Left ventricle myocardium inferior (tissue), 1 donor: ENCODE measurements around the gene SF1. TPM values are rescaled to one million over a fixed set of nuclear protein-coding genes. Genes with fewer than 3 reads are reported as not detected.

ENCODE experiments used
- DNase-seq: peaks from one replicate; pipeline ENCODE4 v3.0.0-alpha.2; 2020
- H3K27ac ChIP-seq: fragments of 200-600 bp; replicated peaks from 2 replicates; pipeline ENCODE4 v1.8.0; 2021
- H3K27me3 ChIP-seq: fragments of 200-600 bp; 2 replicates; pipeline ENCODE4 v1.8.0; 2021; ENCODE audit warnings: low read depth
- H3K36me3 ChIP-seq: fragments of 200-600 bp; 2 replicates; pipeline ENCODE4 v1.8.0; 2021
- H3K4me1 ChIP-seq: fragments of 200-600 bp; 2 replicates; pipeline ENCODE4 v1.8.0; 2021
- H3K4me3 ChIP-seq: fragments of 200-600 bp; 2 replicates; pipeline ENCODE4 v1.8.0; 2021; ENCODE audit warnings: mild to moderate bottlenecking, moderate library complexity
- H3K9me3 ChIP-seq: fragments of 200-600 bp; replicated peaks from 2 replicates; pipeline ENCODE4 v1.8.0; 2021
- CTCF ChIP-seq: fragments of 200-600 bp; IDR thresholded peaks from 2 replicates; pipeline ENCODE4 v1.8.0; 2021; ENCODE audit warnings: antibody characterized with exemption, mild to moderate bottlenecking, borderline replicate concordance
- intact Hi-C: fragments of 100-400 bp; cut with micrococcal nuclease; formaldehyde crosslinking; loops from one replicate; pipeline ENCODE4 v1.11.0; 2022
- total RNA-seq: library from RNA; stranded (reverse); fragmentation: NEBNext Ultra II Directional; extraction: Animal tissue kit (Norgen Biotek cat#: 25700); gene quantifications from one replicate; pipeline ENCODE4 v1.2.1, GENCODE V29; 2021
- donor health status: DM: no; HTN: yes; CAD: no; lungs with severe emphysema.

Gene SF1
- total RNA-seq, 1 donor from 2014 or later: 188 TPM

DNA sequence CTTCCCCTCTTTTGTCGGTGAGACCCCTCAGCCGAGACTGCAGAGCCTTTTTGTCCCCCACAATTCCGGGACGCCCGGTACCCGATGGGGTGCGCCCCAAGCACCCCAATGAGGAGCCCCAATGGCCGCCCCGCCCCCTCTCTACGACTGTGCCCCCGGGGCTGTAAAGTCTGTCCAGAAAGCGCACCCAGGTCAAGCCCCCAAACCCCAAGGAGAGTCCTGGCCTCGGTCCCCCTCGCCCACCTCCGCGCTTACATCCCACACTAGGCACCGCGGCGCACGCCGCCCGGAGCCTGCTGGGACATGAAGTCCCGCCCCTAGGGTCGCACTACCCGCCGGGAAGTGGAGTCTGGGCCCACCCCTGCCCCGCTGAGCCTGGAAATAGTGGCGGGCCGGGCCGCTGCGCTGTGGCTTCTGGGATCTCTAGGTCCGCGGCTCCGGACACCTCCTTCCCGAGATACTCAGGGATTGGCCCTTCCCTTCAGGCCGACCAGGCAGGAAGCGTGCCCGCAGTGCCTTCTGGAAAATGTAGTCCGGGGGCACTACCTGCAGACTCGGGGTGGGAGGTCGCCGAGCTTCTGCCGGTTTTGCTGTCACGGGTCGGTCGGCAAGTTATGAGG, 32.0 kb upstream of the SF1 start, which contains the start of gene MEN1:
TSS of gene MEN1 (minus strand) at position 281 of the 620 bp plus-strand sequence. CDS start 442 bp downstream, outside the sequence.
- DNase-seq: peak; percentile 97
- TF ChIP-seq CTCF: no peak
- no peaks in the 10 kb centered on the region for H3K27me3 ChIP-seq
- H3K36me3 ChIP-seq: peaks cover 17% of the 10 kb centered on the region
- H3K4me3 ChIP-seq: peak within 1 kb of the TSS; percentile 88
- H3K27ac ChIP-seq: peak within 1 kb of the TSS; percentile 76
- intact Hi-C loops: no loop called here
- peaks cover 13% of the 10 kb centered on the region for H3K4me1 ChIP-seq
- no peaks in the 10 kb centered on the region for H3K9me3 ChIP-seq

DNA sequence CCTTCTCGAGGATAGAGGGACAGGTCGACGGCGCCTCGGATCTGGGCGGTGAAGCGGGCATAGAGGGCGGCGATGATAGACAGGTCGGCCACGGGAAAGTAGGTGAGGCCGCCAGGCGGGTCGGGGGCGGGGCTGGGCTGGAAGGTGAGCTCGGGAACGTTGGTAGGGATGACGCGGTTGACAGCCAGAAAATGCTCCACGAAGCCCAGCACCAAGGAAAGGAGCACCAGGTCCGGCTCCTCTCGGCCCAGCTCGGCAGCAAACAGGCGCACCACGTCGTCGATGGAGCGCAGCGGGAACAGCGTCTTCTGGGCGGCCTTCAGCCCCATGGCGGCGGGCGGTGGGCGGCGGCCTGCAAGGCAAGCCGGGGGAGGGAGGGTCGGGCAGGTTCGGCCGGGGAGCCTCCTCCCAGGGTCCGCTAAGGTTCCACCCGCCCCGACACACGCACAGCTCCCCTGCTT, 31.5 kb upstream of the SF1 start:
- Histone ChIP-seq H3K36me3 (peaks cover 23% of the 10 kb centered on the region), H3K9me3 (no peaks in the 10 kb centered on the region), H3K4me1 (peaks cover 13% of the 10 kb centered on the region), H3K4me3 (peak overlapping the region; percentile 88), H3K27ac (peak overlapping the region; percentile 76), H3K27me3 (no peaks in the 10 kb centered on the region)
- intact Hi-C loops: no loop called here
- TF ChIP-seq CTCF: no peak
- DNase-seq: no peak

DNA sequence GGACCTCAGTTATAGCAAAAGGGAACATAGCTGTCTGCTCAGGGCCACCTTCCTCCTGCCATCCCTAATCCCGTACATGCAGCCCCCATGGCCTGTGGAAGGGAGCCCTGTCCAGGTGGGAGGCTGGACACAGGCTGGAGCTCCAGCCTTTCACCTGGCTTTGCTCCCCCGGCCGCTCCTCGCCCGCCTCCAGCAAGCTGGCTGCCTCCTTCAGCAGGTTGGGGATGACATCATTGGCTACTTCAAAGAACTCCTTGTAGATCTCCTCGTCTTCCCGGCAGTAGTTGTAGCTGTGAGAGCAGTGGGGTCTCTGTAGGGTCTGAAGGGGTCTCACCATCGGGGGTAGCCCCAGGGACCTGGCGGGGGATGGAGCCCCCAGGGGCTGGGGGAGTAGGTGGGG, 27.1 kb upstream of the SF1 start:
- Histone ChIP-seq H3K4me3 (no peak overlapping the region), H3K36me3 (peaks cover 29% of the 10 kb centered on the region), H3K27ac (no peak overlapping the region), H3K9me3 (no peaks in the 10 kb centered on the region), H3K4me1 (peaks cover 48% of the 10 kb centered on the region), H3K27me3 (no peaks in the 10 kb centered on the region)
- intact Hi-C loops: no loop called here
- no peak for TF ChIP-seq CTCF
- no peak for DNase-seq

DNA sequence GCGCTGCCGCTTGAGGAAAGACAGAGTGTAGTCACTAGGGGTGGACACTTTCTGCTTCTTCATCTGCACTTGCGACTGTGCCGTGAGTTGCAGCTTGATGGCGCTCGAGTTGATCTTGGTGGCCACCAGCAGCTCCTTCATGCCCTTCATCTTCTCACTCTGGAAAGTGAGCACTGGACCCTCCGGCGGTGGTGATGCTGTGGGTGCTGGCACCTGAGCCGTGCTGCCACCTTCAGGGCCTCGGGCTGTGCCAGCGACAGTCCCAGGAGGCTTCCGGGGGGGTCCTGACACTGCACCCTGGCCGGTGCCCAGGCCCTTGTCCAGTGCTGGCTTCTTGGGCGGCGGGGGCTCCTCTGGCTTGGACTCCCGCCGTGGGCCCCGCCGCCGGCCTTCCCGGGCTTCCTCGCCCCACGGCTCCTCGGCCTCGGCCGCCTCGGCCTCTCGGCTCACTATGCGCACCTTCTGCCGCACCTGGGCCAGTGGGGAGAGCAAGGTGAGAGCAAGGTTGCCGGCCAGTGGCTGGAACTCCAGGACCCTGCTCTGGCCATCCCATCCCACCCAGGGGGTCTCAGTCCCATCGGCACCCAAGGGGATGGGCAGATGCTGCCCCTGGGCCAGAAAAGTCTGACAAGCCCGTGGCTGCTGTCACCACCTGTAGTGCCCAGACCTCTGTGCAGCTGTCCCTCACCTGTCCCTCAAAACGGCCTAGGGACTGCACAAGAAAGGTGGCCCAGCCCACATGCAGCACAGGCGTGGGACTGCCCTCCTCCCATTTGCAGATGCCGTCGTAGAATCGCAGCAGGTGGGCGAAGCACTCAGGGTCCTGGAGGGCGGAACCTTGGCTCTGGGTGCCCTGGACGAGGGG, 26.2 kb upstream of the SF1 start:
- TF ChIP-seq CTCF: no peak
- peaks cover 48% of the 10 kb centered on the region for H3K4me1 ChIP-seq
- no peaks in the 10 kb centered on the region for H3K27me3 ChIP-seq
- H3K4me3 ChIP-seq: peak overlapping the region; percentile 75
- H3K27ac ChIP-seq: peak overlapping the region; percentile 96
- no peak for DNase-seq
- H3K9me3 ChIP-seq: no peaks in the 10 kb centered on the region
- intact Hi-C loops: no loop called here
- peaks cover 29% of the 10 kb centered on the region for H3K36me3 ChIP-seq

DNA sequence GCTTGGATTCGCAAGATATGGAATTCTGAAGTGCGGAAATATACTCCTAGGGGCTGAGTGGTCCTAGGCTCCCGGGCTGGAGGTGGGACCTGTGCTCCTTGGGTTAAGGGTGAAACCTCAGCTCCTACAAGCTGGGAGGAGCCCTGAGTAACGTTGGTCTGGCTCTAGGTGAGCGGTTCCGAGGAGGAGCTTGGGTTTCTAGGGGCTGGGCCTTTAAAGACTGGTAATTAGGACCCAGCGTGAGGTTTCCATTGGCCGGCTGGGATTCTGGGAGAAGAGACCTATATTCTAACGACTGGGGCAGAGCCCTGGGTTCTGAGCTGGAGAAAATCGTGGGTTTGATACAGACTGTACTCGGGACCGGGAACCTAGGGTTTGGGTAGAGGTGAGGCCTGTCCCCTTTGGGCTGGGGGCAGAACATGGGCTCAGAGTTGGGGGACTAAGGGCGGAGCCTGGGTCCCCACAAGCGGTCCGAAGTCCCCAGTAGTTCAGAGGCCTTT, 25.6 kb upstream of the SF1 start:
- H3K4me3 ChIP-seq: peak overlapping the region; percentile 75
- no peaks in the 10 kb centered on the region for H3K9me3 ChIP-seq
- peaks cover 42% of the 10 kb centered on the region for H3K4me1 ChIP-seq
- no peak for DNase-seq
- no peaks in the 10 kb centered on the region for H3K27me3 ChIP-seq
- intact Hi-C loops: no loop called here
- H3K36me3 ChIP-seq: peaks cover 29% of the 10 kb centered on the region
- H3K27ac ChIP-seq: peak overlapping the region; percentile 96
- TF ChIP-seq CTCF: no peak
